ENCODE results near the gene KCNK3.
"Not testable (repeated sequence)": the region's sequence is repeated elsewhere in the genome, so short reads cannot be mapped to it uniquely, and the experiment has no call there.

Gene KCNK3

DNA sequence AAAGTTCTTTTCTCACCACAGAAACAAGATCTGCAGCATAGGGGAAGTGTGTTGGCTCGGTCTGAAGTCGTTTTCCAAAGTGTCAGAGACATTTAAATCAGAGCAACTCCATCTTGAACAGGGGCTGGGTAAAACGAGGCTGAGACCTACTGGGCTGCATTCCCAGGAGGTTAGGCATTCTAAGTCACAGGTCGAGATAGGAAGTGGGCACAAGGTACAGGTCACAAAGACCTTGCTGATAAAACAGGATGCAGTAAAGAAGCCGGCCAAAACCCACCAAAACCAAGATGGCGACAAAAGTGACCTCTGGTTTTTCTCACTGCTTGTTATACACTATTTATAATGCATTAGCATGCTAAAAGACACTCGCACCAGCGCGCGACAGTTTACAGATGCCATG is 68.5 kb downstream of the KCNK3 start:
- DNase-seq = not testable (repeated sequence)

DNA sequence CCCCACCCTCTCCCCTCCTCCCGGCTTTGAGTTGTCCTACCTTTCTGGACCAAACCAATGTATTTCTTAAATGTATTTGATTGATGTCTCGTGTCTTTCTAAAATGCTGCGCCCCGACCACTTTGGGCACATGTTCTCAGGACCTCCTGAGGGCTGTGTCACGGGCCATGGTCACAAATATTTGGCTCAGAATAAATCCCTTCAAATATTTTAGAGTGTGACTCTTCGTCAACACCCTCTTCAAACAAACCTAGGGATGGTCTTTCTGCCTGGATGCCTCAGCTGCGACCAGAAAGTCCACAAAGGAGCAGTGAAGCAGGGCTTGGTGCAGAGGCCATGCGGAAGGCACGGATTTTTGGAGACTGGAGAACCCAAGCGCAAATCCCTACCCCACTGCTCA is 70.5 kb downstream of the KCNK3 start:
- no peak for DNase-seq

DNA sequence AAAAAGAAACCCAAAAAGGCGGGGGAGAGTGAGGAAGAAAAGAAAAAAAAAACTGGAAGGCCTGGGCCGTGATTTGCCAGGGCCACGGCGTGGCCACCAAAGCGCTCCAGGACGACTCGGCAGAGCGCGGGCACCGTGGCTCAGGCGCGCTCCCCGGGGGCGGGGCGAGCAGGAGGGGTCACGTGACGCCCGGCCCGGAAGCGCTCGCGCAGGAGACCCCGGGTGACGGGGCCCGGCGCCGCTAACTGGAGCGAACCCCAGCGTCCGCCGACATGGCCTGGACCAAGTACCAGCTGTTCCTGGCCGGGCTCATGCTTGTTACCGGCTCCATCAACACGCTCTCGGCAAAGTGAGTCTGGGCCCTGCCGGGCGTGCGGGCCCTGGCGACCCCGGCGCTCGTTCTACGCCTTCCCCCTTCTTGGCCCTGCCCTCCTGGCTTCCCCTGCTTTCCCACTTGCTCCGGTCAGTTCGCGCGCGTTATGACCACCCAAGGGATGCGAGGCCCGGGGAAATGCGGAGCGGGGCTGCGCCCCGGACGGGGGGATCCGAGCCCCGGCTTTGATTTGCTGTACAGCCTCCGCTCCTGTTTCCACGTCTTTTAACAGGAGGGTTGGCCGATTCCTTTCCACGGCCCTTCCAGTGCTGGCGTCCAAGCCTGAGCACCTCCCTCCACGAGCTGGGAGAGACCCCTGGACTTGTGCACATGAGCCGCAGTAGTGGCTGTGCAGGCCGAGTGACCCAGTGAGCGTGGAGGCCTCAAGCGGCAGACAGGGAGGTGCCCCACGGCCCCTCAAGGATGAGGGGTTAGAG is 71.8 kb downstream of the KCNK3 start, which contains the start of gene SLC35F6:
Gene SLC35F6 (plus strand): TSS at position 207 of the 810 bp plus-strand sequence. CDS start 66 bp downstream, at position 273.
- DNase-seq = peak; percentile 64 to 84 (median 78)

DNA sequence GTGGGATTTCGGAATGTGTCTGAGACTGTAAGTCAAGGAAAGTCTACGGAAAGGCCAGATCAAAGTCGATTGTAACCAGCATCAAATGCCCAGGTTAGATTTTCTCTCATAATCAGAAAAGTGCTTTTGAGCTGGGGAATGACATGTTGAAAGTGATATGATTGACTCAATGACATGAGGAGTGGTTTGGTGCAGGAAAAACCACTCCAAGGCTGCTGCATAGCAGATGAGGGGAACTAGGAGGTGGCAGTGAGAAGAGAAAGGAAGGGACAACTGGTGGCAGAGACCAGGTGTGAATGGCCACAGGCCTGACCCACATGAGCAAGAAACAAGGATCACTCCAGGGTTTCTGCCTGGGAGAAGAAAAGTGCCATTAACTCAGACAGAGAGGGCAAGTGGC is 72.4 kb downstream of the KCNK3 start:
- DNase-seq = no peak

DNA sequence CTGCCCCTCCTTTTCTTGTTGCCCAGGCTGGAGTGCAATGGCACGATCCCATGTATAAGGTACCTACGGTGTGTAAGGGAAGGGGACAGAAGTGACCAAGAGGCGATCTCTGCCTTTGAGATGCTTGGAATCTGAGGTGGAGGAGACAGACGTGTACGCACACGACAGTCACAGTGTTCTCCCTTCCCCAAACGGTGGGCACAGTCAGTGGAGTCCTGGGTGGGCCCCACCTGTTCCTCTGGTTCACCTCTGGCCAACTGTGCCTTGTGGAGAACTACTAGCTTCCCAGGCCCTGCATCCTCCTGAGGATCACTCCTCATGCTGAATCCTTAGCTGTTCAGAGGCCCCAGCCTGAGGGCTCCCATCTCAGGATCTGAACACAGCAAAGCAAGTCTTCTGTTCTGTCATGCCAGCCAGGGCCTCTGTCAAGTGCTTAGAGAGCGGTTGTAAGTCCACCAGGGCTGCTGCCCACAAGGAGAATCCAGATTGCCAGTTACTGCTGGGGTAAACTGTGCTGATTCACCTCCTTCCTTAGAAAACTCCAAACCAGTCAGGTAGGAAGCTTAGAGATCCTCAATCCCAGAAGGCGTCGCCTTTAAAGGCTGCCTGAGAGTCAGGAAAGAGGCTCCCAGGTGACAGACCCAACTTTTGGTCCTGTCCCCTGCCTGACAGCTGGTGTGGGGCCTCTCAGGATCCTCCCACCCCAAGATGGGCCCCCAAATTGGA is 73.1 kb downstream of the KCNK3 start:
- no peak for DNase-seq

DNA sequence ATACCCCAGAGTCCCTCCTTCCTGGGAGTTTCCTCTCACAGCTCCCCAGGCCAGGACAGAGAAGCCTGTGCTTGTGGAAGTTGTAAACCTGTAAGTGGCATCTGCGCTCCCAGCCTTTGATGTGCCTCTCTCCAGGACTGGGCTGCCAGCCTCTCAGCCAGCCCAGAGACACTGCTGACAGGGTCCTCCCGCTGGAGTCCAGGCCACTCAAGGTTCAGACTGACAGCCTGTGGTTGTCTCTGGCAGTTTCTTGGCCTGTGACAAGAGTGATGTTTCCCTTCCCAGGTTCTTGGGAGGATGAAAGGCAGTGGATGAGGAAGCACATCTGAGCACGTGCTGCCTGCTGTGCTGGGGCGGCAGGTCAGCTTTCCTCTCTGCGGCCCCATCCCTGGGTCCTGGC is 74.6 kb downstream of the KCNK3 start:
- DNase-seq = no peak

DNA sequence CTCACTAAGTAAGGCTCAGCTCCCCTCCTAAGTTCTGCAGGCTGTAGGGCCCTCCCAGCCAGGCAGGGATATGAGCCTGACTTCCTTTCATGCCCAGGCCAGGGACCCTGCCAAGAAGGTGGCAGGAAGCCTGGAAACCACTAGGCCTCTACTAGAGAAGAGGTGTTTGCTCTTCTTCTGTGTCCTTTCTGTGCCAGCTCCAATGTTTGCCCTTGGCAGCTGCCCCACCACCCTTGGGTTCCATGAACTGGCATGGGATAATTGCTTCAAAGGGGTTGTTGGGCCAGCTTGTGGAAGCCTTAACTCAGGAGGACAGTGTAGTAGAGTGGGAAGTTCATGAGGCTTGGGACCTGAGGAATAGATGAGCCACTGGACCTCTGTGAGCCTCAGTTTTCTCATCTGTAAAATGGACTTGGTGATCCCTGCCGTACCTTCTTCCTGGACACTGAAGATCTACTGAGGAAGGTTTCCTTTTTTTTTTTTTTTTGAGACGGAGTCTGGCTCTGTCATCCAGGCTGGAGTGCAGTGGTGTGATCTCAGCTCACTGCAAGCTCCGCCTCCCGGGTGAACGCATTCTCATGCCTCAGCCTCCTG is 75.5 kb downstream of the KCNK3 start:
- DNase-seq = no peak

DNA sequence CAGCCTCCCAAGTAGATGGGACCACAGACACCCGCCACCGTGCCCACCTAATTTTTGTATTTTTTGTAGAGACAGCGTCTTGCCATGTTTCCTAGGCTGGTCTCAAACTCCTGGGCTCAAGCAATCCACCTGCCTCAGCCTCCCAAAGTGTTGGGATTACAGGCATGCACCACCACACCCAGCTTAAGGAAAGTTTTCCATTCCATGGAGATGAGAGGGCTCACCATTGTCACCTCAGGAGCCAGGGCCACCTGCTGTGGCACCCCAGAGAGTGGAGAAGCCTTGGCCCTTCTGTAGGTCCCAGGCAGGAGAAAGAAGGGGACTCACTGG is 76.2 kb downstream of the KCNK3 start:
- DNase-seq = no peak

DNA sequence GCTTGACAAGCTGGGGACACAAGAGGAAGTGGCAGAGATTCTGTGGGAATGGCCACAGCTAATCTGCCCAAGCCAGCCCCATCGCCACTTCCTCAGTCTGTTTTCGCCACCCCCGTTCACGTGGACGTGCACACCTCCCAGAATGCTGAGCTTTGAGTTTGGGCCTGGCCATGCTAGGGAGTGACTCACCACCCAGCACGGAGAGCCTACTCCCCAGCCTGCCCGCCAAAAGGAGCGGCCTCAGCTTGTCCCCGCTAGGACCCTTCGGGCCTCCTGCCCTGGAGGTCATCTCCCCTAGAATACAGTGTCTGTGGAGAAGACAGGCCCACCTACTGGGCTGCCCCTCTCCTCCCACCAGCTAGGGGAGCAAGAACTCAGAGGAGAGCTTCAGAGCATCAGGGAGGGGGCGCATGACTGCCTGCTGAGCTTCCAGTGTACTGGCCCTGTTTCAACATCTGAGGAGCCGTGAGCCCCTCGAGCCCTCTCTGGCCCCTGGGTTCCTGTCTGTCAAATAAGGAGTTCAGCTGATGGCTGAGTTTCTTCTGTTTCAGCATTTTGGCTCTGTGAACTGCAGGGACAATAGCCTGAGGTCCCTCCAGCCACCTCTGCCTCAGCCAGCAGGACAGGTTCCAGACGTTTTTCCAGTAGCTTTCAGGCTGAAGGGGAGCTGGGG is 76.7 kb downstream of the KCNK3 start:
- DNase-seq = no peak

DNA sequence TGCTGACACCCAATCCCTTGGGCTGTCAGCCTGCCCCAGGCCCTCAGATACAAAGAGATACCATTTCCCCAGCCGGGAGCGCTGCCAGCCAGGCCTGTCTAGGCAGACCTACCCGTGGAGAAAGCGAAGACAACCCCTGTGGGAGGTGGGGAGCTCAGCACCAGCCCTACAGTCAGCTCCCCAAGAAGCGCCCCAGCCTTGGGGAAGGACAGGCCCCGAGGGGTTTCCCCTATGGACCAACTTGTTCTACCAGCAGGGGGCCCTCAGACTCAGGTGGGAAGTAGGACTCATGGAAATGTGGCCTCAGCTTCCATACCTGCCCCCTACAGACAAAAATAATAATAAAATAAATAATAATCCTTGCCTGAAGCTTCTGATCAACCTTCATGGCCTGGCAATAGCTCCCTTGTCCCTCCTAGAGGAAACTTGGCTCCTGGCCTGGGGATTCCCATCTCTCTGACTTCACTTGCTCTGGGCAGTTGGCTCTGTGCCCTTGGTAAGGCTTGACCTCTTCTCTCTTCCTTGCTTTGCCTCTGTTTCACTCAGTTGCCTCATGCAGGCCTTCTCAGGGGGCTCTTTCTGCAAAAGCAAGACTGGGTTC is 78.6 kb downstream of the KCNK3 start:
- DNase-seq = peak in 3 of 6 experiments; percentile 7 to 40 (median 24)

DNA sequence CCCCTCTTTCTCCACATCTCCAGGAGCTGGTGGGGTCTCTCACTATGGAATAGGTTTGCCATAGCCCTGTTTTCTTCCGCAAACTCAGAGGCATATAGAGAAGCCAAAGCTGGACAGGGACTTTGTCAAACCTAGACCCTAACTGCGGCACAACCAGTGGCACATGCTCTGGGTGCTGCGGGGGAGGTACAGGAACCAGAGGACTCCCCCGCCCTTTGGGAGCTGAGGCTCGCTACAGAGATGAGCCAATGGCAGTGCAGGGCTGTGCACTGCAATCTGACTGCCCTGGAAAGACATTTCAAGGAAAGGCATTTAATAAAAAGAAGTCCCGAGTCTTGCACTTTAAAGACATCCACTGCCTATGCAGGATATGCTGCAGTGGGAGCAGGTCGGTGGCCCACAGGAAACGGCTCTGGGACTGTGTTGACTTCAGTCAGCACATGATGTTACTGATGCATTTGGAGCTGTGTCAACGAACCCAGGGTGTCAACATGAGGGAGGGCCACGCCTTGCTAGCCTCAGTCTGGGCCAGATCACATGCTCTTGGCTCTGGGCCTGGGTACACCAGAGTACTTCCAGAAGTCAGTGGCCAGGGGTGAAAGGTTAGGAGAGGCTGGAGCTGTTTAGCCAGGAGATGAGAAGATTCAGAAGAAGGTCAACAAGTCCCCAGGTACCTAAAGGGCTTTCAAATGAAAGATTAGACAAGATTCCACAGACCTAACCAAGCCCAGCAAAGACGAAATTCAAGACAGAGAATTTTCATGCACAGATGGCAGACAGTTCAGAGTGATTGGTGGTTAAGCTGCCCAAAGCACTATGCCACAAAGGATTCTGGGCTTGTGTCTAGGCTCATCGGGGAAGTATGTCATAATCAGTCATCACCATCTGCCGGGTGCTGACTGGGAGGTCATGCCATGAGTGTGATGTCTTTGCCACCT is 79.8 kb downstream of the KCNK3 start:
- peak in 5 of 6 experiments; percentile 10 to 70 (median 59) for DNase-seq

DNA sequence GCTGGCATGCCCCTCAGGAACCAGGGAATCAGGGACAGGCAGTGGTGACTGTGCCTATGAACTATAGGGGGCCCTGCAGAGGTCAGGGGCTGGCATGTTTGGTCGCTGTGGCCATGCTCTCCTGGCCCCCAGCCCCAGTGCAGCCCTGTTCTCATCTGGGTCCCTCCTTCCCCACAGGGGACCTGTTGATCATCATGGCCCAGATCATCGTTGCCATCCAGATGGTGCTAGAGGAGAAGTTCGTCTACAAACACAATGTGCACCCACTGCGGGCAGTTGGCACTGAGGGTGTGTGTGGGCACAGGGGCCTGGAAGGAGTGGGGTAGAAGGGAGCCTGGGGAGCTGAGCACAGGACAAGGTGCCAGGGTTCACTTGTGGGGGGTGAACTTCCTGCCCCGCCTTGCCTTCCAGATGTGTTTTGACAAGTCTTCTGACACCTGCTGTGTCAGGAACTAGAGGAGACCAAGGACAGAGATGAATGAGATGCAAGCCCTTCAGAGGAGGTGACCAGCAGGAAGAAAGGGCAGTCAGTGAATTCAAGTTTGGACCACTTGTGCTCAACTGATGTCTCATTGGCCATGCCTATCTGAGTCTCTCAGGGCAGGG is 83.8 kb downstream of the KCNK3 start:
- no peak for DNase-seq

DNA sequence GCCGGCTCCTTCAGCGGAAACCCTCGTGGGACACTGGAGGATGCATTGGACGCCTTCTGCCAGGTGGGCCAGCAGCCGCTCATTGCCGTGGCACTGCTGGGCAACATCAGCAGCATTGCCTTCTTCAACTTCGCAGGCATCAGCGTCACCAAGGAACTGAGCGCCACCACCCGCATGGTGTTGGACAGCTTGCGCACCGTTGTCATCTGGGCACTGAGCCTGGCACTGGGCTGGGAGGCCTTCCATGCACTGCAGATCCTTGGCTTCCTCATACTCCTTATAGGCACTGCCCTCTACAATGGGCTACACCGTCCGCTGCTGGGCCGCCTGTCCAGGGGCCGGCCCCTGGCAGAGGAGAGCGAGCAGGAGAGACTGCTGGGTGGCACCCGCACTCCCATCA is 85.6 kb downstream of the KCNK3 start:
- no peak for DNase-seq

DNA sequence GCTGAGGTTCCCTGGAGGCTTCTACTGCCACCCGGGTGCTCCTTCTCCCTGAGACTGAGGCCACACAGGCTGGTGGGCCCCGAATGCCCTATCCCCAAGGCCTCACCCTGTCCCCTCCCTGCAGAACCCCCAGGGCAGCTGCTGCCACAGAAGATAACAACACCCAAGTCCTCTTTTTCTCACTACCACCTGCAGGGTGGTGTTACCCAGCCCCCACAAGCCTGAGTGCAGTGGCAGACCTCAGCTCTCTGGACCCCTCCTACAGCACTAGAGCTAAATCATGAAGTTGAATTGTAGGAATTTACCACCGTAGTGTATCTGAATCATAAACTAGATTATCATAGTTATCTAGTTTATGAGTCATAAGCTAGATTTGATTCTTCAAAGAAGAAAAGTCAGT is 86.0 kb downstream of the KCNK3 start:
- no peak for DNase-seq

DNA sequence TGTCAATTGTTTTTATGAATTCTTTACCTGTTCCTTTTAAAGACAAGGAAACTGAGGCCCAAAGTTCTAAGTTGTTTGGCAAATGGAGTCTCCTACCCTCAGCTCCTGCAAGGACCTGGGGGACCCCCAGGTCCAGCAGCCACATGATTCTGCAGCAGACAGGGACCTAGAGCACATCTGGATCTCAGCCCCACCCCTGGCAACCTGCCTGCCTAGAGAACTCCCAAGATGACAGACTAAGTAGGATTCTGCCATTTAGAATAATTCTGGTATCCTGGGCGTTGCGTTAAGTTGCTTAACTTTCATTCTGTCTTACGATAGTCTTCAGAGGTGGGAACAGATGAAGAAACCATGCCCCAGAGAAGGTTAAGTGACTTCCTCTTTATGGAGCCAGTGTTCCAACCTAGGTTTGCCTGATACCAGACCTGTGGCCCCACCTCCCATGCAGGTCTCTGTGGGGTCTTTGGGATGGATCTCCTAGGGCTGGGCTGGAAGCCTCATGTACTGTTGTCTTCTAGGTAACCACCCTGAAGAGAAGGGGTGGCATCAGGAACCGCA is 87.8 kb downstream of the KCNK3 start:
- DNase-seq = no peak
